Type B pancreatic cell (in vitro differentiated cells): Measurements from ENCODE around the gene RNF157. TPM values are rescaled to one million over a fixed set of nuclear protein-coding genes. Genes with fewer than 3 reads are reported as not detected.

Experiments used
- DNase-seq: peaks from one replicate; pipeline ENCODE4 v3.0.0; 2021; ENCODE audit warnings: mixed read lengths; ENCODE audit not compliant: unreplicated experiment; ENCODE audit errors: extremely low spot score
- H3K27ac Mint-ChIP-seq: 2 replicates; pipeline ENCODE4 v1.8.0; 2021; ENCODE audit warnings: mild to moderate bottlenecking, mixed read lengths
- H3K27me3 Mint-ChIP-seq: 2 replicates; pipeline ENCODE4 v1.8.0; 2021; ENCODE audit warnings: mixed read lengths
- H3K36me3 Mint-ChIP-seq: 2 replicates; pipeline ENCODE4 v1.8.0; 2021; ENCODE audit warnings: mixed read lengths
- H3K4me1 Mint-ChIP-seq: one replicate; pipeline ENCODE4 v1.8.0; 2021; ENCODE audit warnings: mixed read lengths; ENCODE audit not compliant: unreplicated experiment
- H3K4me3 Mint-ChIP-seq: 2 replicates; pipeline ENCODE4 v1.8.0; 2021; ENCODE audit warnings: mild to moderate bottlenecking, mixed read lengths
- H3K9me3 Mint-ChIP-seq: 2 replicates; pipeline ENCODE4 v1.8.0; 2021; ENCODE audit warnings: mixed read lengths
- CTCF ChIP-seq: fragments of 200-600 bp; sonication (generic); conservative IDR thresholded peaks from 2 replicates; pipeline ENCODE4 v1.5.0; 2021; ENCODE audit warnings: antibody characterized with exemption, mild to moderate bottlenecking
- total RNA-seq: library from RNA; stranded (reverse); gene quantifications from 2 replicates; pipeline ENCODE4 v1.2.1, GENCODE V29; 2021; ENCODE audit warnings: low replicate concordance

RNF157 gene
- total RNA-seq, 1 donor from 2014 or later, result 27.0 TPM

DNA sequence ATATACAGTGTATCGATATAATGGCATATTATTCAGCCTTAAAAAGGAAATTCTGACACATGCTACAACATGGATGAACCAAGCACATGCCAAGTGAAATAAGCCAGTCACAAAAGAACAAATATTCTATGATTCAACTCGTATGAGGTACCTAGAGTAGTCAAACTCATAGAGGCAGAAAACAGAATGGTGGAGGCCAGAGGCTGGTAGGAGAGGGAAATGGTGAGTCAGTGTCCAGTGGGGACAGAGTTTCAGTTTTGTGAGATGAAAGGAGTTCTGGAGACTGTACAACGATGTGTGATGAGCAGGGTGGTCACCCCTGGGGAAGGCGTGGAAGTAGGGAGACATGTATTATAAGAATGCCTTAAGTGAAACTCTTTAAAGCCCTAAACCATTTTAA, 39.9 kb downstream of the RNF157 start:
- peaks cover 9% of the 10 kb centered on the region for H3K36me3 Mint-ChIP-seq
- no peak for DNase-seq
- no peak for TF ChIP-seq CTCF
- no peaks in the 10 kb centered on the region for H3K27me3 Mint-ChIP-seq
- no peaks in the 10 kb centered on the region for H3K9me3 Mint-ChIP-seq
- H3K4me1 Mint-ChIP-seq, result peaks cover 4% of the 10 kb centered on the region
- no peak overlapping the region for H3K27ac Mint-ChIP-seq
- no peak overlapping the region for H3K4me3 Mint-ChIP-seq

- Mint-ChIP-seq H3K4me1 (peaks cover 4% of the 10 kb centered on the region), H3K27ac (no peak overlapping the region), H3K9me3 (no peaks in the 10 kb centered on the region), H3K27me3 (no peaks in the 10 kb centered on the region), H3K4me3 (no peak overlapping the region), H3K36me3 (peaks cover 9% of the 10 kb centered on the region)
- DNase-seq, result no peak
- TF ChIP-seq CTCF, result no peak
Measured at GRCh38 chr17:76199469-76199868, 40.8 kb downstream of the RNF157 start.

- Mint-ChIP-seq H3K27me3 (no peaks in the 10 kb centered on the region), H3K4me1 (peaks cover 4% of the 10 kb centered on the region), H3K4me3 (no peak overlapping the region), H3K36me3 (peaks cover 9% of the 10 kb centered on the region), H3K9me3 (no peaks in the 10 kb centered on the region), H3K27ac (no peak overlapping the region)
- no peak for DNase-seq
- TF ChIP-seq CTCF, result no peak
Measured at GRCh38 chr17:76198702-76199101, 41.6 kb downstream of the RNF157 start.

- no peaks in the 10 kb centered on the region for H3K9me3 Mint-ChIP-seq
- no peaks in the 10 kb centered on the region for H3K27me3 Mint-ChIP-seq
Measured at GRCh38 chr17:76197911-76198310, 42.4 kb downstream of the RNF157 start.

DNA sequence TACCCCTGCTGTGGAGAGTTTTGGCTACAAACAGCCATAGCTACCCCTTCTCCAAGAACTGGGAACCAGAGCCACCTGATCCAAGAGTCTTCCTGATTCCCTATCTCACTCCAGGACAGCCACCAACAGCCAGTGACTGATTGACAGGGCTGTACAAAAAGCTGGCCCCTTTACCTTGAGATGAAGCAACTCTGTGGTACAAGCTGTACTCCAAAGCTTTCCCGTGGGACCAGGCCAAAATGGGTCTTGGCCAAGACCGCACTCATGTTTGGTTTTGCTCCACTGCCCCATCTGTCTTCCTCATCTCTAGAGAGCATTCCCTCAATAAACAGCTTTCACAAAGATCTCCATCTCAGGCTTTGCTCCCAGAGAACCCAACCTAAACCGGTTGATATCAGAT, 43.6 kb downstream of the RNF157 start:
- H3K36me3 Mint-ChIP-seq, result peaks cover 9% of the 10 kb centered on the region
- no peaks in the 10 kb centered on the region for H3K27me3 Mint-ChIP-seq
- H3K27ac Mint-ChIP-seq, result no peak overlapping the region
- no peak for DNase-seq
- TF ChIP-seq CTCF, result no peak
- no peaks in the 10 kb centered on the region for H3K9me3 Mint-ChIP-seq
- H3K4me1 Mint-ChIP-seq, result peaks cover 16% of the 10 kb centered on the region
- no peak overlapping the region for H3K4me3 Mint-ChIP-seq

More at GRCh38 chr17:76197911-76198310, 42.4 kb downstream of the RNF157 start:
- no peak overlapping the region for H3K4me3 Mint-ChIP-seq
- no peak for DNase-seq
- H3K4me1 Mint-ChIP-seq, result peaks cover 10% of the 10 kb centered on the region
- H3K27ac Mint-ChIP-seq, result no peak overlapping the region
- H3K36me3 Mint-ChIP-seq, result peaks cover 9% of the 10 kb centered on the region
- no peak for TF ChIP-seq CTCF
